ENCODE results near the gene LTBP3. TPM values are rescaled to one million over a fixed set of nuclear protein-coding genes. Genes with fewer than 3 reads are reported as not detected.

The LTBP3 gene
- total and polyA plus RNA-seq, 9 of the 15 experiments (the other 6 are each of a cell fraction or from before 2014, with no cell fraction given) = 0.06 to 20.5 (median 4.8) TPM

DNA sequence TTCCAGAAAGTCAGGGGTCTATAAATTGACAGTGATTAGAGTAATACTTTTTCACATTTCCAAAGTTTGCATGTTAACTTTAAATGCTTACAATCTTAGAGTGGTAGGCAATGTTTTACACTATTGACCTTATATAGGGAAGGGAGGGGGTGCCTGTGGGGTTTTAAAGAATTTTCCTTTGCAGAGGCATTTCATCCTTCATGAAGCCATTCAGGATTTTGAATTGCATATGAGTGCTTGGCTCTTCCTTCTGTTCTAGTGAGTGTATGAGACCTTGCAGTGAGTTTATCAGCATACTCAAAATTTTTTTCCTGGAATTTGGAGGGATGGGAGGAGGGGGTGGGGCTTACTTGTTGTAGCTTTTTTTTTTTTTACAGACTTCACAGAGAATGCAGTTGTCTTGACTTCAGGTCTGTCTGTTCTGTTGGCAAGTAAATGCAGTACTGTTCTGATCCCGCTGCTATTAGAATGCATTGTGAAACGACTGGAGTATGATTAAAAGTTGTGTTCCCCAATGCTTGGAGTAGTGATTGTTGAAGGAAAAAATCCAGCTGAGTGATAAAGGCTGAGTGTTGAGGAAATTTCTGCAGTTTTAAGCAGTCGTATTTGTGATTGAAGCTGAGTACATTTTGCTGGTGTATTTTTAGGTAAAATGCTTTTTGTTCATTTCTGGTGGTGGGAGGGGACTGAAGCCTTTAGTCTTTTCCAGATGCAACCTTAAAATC is 54.0 kb downstream of the LTBP3 start (continued):
- TF ChIP-seq ZNF408 (CRISPR knock-in tag; IDR thresholded peaks at IDR 0.05; ENCODE audit: low read depth) (no peak), KLF10 (CRISPR knock-in tag; IDR thresholded peaks at IDR 0.05) (peak; percentile 82), NR3C1 (CRISPR knock-in tag; IDR thresholded peaks at IDR 0.05) (no peak), THRAP3 (IDR thresholded peaks at IDR 0.05; ENCODE audit: borderline replicate concordance) (peak; percentile 99), ZNF586 (CRISPR knock-in tag; conservative IDR thresholded peaks at IDR 0.05) (peak; percentile 62), NFIX (CRISPR knock-in tag; IDR thresholded peaks at IDR 0.05; ENCODE audit: low read depth) (no peak), DPF2 (IDR thresholded peaks at IDR 0.05) (no peak), ZBTB17 (CRISPR knock-in tag; IDR thresholded peaks at IDR 0.05) (peak; percentile 71), ZNF384 (IDR thresholded peaks at IDR 0.05; ENCODE audit: low read depth, low read length) (peak; percentile 86), RFX7 (CRISPR knock-in tag; IDR thresholded peaks at IDR 0.05) (peak; percentile 90), TARDBP (IDR thresholded peaks at IDR 0.05) (no peak; the same call in 1 of the 2 replicates), ZNF3 (CRISPR knock-in tag; IDR thresholded peaks at IDR 0.05) (peak; percentile 68; the same call in 1 of the 2 replicates), NCOA4 (IDR thresholded peaks at IDR 0.05; ENCODE audit: partially characterized antibody) (no peak), KDM2B (CRISPR knock-in tag; IDR thresholded peaks at IDR 0.05) (no peak)
- TF ChIP-seq, protein P1, sequence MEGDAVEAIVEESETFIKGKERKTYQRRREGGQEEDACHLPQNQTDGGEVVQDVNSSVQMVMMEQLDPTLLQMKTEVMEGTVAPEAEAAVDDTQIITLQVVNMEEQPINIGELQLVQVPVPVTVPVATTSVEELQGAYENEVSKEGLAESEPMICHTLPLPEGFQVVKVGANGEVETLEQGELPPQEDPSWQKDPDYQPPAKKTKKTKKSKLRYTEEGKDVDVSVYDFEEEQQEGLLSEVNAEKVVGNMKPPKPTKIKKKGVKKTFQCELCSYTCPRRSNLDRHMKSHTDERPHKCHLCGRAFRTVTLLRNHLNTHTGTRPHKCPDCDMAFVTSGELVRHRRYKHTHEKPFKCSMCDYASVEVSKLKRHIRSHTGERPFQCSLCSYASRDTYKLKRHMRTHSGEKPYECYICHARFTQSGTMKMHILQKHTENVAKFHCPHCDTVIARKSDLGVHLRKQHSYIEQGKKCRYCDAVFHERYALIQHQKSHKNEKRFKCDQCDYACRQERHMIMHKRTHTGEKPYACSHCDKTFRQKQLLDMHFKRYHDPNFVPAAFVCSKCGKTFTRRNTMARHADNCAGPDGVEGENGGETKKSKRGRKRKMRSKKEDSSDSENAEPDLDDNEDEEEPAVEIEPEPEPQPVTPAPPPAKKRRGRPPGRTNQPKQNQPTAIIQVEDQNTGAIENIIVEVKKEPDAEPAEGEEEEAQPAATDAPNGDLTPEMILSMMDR (IDR thresholded peaks at IDR 0.05 in 2 of 3, conservative IDR thresholded peaks at IDR 0.05 in 1 of 3; ENCODE audit: insufficient read depth in 2 of 3, low read depth in 1 of 3, low read length in 3 of 3) = no peak
- TF ChIP-seq, protein P2, sequence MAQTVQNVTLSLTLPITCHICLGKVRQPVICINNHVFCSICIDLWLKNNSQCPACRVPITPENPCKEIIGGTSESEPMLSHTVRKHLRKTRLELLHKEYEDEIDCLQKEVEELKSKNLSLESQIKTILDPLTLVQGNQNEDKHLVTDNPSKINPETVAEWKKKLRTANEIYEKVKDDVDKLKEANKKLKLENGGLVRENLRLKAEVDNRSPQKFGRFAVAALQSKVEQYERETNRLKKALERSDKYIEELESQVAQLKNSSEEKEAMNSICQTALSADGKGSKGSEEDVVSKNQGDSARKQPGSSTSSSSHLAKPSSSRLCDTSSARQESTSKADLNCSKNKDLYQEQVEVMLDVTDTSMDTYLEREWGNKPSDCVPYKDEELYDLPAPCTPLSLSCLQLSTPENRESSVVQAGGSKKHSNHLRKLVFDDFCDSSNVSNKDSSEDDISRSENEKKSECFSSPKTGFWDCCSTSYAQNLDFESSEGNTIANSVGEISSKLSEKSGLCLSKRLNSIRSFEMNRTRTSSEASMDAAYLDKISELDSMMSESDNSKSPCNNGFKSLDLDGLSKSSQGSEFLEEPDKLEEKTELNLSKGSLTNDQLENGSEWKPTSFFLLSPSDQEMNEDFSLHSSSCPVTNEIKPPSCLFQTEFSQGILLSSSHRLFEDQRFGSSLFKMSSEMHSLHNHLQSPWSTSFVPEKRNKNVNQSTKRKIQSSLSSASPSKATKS (CRISPR knock-in tag; IDR thresholded peaks at IDR 0.05) = no peak
- TF ChIP-seq, protein P3, sequence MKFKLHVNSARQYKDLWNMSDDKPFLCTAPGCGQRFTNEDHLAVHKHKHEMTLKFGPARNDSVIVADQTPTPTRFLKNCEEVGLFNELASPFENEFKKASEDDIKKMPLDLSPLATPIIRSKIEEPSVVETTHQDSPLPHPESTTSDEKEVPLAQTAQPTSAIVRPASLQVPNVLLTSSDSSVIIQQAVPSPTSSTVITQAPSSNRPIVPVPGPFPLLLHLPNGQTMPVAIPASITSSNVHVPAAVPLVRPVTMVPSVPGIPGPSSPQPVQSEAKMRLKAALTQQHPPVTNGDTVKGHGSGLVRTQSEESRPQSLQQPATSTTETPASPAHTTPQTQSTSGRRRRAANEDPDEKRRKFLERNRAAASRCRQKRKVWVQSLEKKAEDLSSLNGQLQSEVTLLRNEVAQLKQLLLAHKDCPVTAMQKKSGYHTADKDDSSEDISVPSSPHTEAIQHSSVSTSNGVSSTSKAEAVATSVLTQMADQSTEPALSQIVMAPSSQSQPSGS (CRISPR knock-in tag; IDR thresholded peaks at IDR 0.05) = no peak
- TF ChIP-seq, protein P4, sequence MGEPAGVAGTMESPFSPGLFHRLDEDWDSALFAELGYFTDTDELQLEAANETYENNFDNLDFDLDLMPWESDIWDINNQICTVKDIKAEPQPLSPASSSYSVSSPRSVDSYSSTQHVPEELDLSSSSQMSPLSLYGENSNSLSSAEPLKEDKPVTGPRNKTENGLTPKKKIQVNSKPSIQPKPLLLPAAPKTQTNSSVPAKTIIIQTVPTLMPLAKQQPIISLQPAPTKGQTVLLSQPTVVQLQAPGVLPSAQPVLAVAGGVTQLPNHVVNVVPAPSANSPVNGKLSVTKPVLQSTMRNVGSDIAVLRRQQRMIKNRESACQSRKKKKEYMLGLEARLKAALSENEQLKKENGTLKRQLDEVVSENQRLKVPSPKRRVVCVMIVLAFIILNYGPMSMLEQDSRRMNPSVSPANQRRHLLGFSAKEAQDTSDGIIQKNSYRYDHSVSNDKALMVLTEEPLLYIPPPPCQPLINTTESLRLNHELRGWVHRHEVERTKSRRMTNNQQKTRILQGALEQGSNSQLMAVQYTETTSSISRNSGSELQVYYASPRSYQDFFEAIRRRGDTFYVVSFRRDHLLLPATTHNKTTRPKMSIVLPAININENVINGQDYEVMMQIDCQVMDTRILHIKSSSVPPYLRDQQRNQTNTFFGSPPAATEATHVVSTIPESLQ (CRISPR knock-in tag; IDR thresholded peaks at IDR 0.05) = no peak
- TF ChIP-seq, protein P5, sequence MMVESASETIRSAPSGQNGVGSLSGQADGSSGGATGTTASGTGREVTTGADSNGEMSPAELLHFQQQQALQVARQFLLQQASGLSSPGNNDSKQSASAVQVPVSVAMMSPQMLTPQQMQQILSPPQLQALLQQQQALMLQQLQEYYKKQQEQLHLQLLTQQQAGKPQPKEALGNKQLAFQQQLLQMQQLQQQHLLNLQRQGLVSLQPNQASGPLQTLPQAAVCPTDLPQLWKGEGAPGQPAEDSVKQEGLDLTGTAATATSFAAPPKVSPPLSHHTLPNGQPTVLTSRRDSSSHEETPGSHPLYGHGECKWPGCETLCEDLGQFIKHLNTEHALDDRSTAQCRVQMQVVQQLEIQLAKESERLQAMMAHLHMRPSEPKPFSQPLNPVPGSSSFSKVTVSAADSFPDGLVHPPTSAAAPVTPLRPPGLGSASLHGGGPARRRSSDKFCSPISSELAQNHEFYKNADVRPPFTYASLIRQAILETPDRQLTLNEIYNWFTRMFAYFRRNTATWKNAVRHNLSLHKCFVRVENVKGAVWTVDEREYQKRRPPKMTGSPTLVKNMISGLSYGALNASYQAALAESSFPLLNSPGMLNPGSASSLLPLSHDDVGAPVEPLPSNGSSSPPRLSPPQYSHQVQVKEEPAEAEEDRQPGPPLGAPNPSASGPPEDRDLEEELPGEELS (CRISPR knock-in tag; IDR thresholded peaks at IDR 0.05; ENCODE audit: borderline replicate concordance) = no peak; the same call in 1 of the 2 replicates
